A673 (cell line): ENCODE measurements around the gene SPATA46. TPM values are rescaled to one million over a fixed set of nuclear protein-coding genes. Genes with fewer than 3 reads are reported as not detected.

Experiments used
- BruUV-seq: library from RNA; stranded (reverse); fragments of 400-500 nt; replicated peaks from 2 replicates; lab custom pipeline; 2021; lab: Mats Ljungman, UMichigan
- CTCF ChIA-PET: fragments of 300-600 bp; sonication (Branson Sonifier 250); formaldehyde crosslinking; loops from one replicate; lab custom pipeline; 2022; ENCODE audit warnings: antibody characterized with exemption; lab: Charles Lee
- POLR2A ChIA-PET: fragments of 300-600 bp; sonication (Branson Sonifier 250); formaldehyde crosslinking; loops from one replicate; lab custom pipeline; 2022; ENCODE audit warnings: antibody characterized with exemption; ENCODE audit not compliant: low non-redundant PET; lab: Charles Lee
- DNase-seq: peaks from one replicate; pipeline ENCODE4 v3.0.0-alpha.2; 2015; ENCODE audit warnings: low spot score
- H3K27ac ChIP-seq: fragments of 200-600 bp; sonication (generic); 2 replicates; pipeline ENCODE4 v1.5.1; 2016; ENCODE audit warnings: mixed run types, low read depth, mild to moderate bottlenecking, mixed read lengths, antibody characterized with exemption, low read length; ENCODE audit not compliant: poor library complexity, severe bottlenecking
- H3K27me3 ChIP-seq: fragments of 200-600 bp; sonication (generic); replicated peaks from 2 replicates; pipeline ENCODE4 v1.6.1; 2017; ENCODE audit warnings: mixed run types, low read depth, mild to moderate bottlenecking, mixed read lengths, antibody characterized with exemption, low read length; ENCODE audit not compliant: insufficient read depth, poor library complexity
- H3K36me3 ChIP-seq: fragments of 200-600 bp; sonication (generic); 2 replicates; pipeline ENCODE4 v1.6.1; 2016; ENCODE audit warnings: mixed run types, mild to moderate bottlenecking, mixed read lengths, antibody characterized with exemption, low read length; ENCODE audit not compliant: insufficient read depth, poor library complexity, severe bottlenecking
- H3K4me1 ChIP-seq: fragments of 200-600 bp; sonication (generic); 2 replicates; pipeline ENCODE4 v1.6.1; 2017; ENCODE audit warnings: mixed run types, mild to moderate bottlenecking, mixed read lengths, antibody characterized with exemption, low read length; ENCODE audit not compliant: insufficient read depth, poor library complexity, severe bottlenecking
- H3K4me3 ChIP-seq: fragments of 200-600 bp; sonication (generic); 2 replicates; pipeline ENCODE4 v1.5.1; 2016; ENCODE audit warnings: low read depth, mixed run types, mild to moderate bottlenecking, mixed read lengths, low read length; ENCODE audit not compliant: poor library complexity, severe bottlenecking
- H3K9me3 ChIP-seq: fragments of 200-600 bp; sonication (generic); 2 replicates; pipeline ENCODE4 v1.6.1; 2016; ENCODE audit warnings: mixed run types, low read depth, mild to moderate bottlenecking, mixed read lengths, antibody characterized with exemption, low read length; ENCODE audit not compliant: poor library complexity, severe bottlenecking
- CTCF ChIP-seq: fragments of 300-800, 200-600 bp; sonication (generic); conservative IDR thresholded peaks from 2 replicates; pipeline ENCODE4 v1.5.1; 2017; ENCODE audit warnings: low read depth, mild to moderate bottlenecking, antibody characterized with exemption, low read length, moderate library complexity, mixed read lengths
- EZH2 ChIP-seq: fragments of 200-600 bp; sonication (generic); IDR thresholded peaks from 2 replicates; pipeline ENCODE4 v1.6.1; 2017; ENCODE audit warnings: borderline replicate concordance, low read depth, mild to moderate bottlenecking, mixed read lengths, antibody characterized with exemption, low read length; ENCODE audit not compliant: poor library complexity, severe bottlenecking
- intact Hi-C: fragments of 100-400 bp; cut with micrococcal nuclease; formaldehyde crosslinking; loops from one replicate; pipeline ENCODE4 v1.10.0; 2022; ENCODE audit not compliant: unreplicated experiment
- total RNA-seq: library from RNA; stranded (reverse); gene quantifications from 2 replicates; pipeline ENCODE4 v1.2.3, GENCODE V29; 2021

Gene SPATA46
- total RNA-seq, 1 experiment from 2014 or later = not detected

GRCh38 chr1:162416909-162417308 lies 40.3 kb upstream of the SPATA46 start:
- Histone ChIP-seq H3K36me3 (no peaks in the 10 kb centered on the region), H3K4me1 (no peaks in the 10 kb centered on the region), H3K9me3 (no peaks in the 10 kb centered on the region), H3K27me3 (no peaks in the 10 kb centered on the region), H3K4me3 (no peak overlapping the region), H3K27ac (no peak overlapping the region)
- POLR2A ChIA-PET = no interaction called here
- no peak for DNase-seq
- intact Hi-C loops = no loop called here
- CTCF ChIA-PET = no interaction called here
- no TSS peak for BruUV-seq
- TF ChIP-seq CTCF = no peak
- TF ChIP-seq EZH2 = no peak

GRCh38 chr1:162416215-162416614 lies 39.6 kb upstream of the SPATA46 start:
- intact Hi-C loops = no loop called here
- H3K9me3 ChIP-seq = no peaks in the 10 kb centered on the region
- H3K27me3 ChIP-seq = no peaks in the 10 kb centered on the region
- H3K4me3 ChIP-seq = no peak overlapping the region
- BruUV-seq = no TSS peak
- CTCF ChIA-PET = no interaction called here
- no peak overlapping the region for H3K27ac ChIP-seq
- POLR2A ChIA-PET = no interaction called here
- H3K36me3 ChIP-seq = no peaks in the 10 kb centered on the region
- no peaks in the 10 kb centered on the region for H3K4me1 ChIP-seq
- DNase-seq = no peak
- TF ChIP-seq EZH2 = no peak
- TF ChIP-seq CTCF = no peak

GRCh38 chr1:162412002-162412401 lies 35.3 kb upstream of the SPATA46 start, which contains the start of gene SH2D1B:
Gene SH2D1B, minus strand, starts transcription at chr1:162412136. Its CDS starts 120 bp downstream, at chr1:162412016.
- CTCF ChIA-PET = no interaction called here
- DNase-seq = no peak
- no peak within 1 kb of the TSS for H3K27ac ChIP-seq
- no peak within 1 kb of the TSS for H3K4me3 ChIP-seq
- intact Hi-C loops = no loop called here
- H3K4me1 ChIP-seq = no peaks in the 10 kb centered on the region
- H3K27me3 ChIP-seq = no peaks in the 10 kb centered on the region
- no peaks in the 10 kb centered on the region for H3K9me3 ChIP-seq
- POLR2A ChIA-PET = no interaction called here
- no peaks in the 10 kb centered on the region for H3K36me3 ChIP-seq
- TF ChIP-seq CTCF (no peak), EZH2 (no peak)
- BruUV-seq = no TSS peak
